Uterus (tissue), 4 donors: ENCODE measurements around the gene TMEM87B. TPM values are rescaled to one million over a fixed set of nuclear protein-coding genes. Genes with fewer than 3 reads are reported as not detected.

ENCODE experiments used
- DNase-seq, 2 donors: peaks; one replicate each; pipeline ENCODE4 v3.0.0-alpha.2; 2019 to 2020
- H3K27ac ChIP-seq, 2 donors: fragments of 200-600 bp; sonication (generic); 1 replicate in 1 of 2; 2 replicates in 1 of 2; pipeline ENCODE4 v1.5.1; 2016 to 2018
- H3K27me3 ChIP-seq, 2 donors: fragments of 200-600 bp; sonication (generic); one replicate each; pipeline ENCODE4 v1.5.1; 2018 to 2019; ENCODE audit warnings: control low read depth in 1 of 2
- H3K36me3 ChIP-seq, 2 donors: fragments of 200-600 bp; sonication (generic); one replicate each; pipeline ENCODE4 v1.5.1; 2019; ENCODE audit warnings: control low read depth in 1 of 2
- H3K4me1 ChIP-seq, 2 donors: fragments of 200-600 bp; sonication (generic); one replicate each; pipeline ENCODE4 v1.5.1; 2018 to 2019; ENCODE audit warnings: control low read depth in 1 of 2
- H3K4me3 ChIP-seq, 2 donors: fragments of 200-600 bp; sonication (generic); 1 replicate in 1 of 2; 2 replicates in 1 of 2; pipeline ENCODE4 v1.5.1; 2018 to 2019; ENCODE audit warnings: mild to moderate bottlenecking in 1 of 2
- H3K9me3 ChIP-seq, 2 donors: fragments of 200-600 bp; sonication (generic); one replicate each; pipeline ENCODE4 v1.5.1; 2019; ENCODE audit warnings: control low read depth in 1 of 2
- CTCF ChIP-seq, 4 experiments: fragments of 200-600 bp in 2 of 4; fragments of 450-650 bp in 2 of 4; sonication (generic) in 2 of 4; IDR thresholded peaks; one replicate each; pipeline ENCODE4 v1.5.1; 2016 to 2019; ENCODE audit warnings: antibody characterized with exemption in 4 of 4, mild to moderate bottlenecking in 2 of 4, moderate library complexity in 1 of 4
- POLR2A ChIP-seq, 2 donors: fragments of 450-650 bp; IDR thresholded peaks; one replicate each; pipeline ENCODE4 v1.6.1; 2016; ENCODE audit warnings: antibody characterized with exemption in 2 of 2, mild to moderate bottlenecking in 1 of 2, moderate library complexity in 1 of 2
- intact Hi-C: fragments of 100-400 bp; cut with DNase I; formaldehyde crosslinking; loops from one replicate; pipeline ENCODE4 v1.15.1; 2023; ENCODE audit warnings: low total_unique reads
- total RNA-seq, 4 donors: library from RNA; depleted of rRNA in 3 of 4; stranded (reverse); fragments of >200 nt in 3 of 4; gene quantifications; one replicate each; pipeline versions ENCODE4 v1.1.0 to v1.2.4, GENCODE V29; 2014 to 2023
- donor health status: DM: yes; HTN: yes; CAD: no.

TMEM87B gene
- total RNA-seq, 4 donors from 2014 or later, result 6.7 to 51.6 (median 27.0) TPM

- Histone ChIP-seq H3K9me3 (no peaks in the 10 kb centered on the region), H3K4me3 (no peak overlapping the region), H3K36me3 (no peaks in the 10 kb centered on the region), H3K4me1 (no peaks in the 10 kb centered on the region), H3K27me3 (no peaks in the 10 kb centered on the region), H3K27ac (no peak overlapping the region)
- TF ChIP-seq CTCF (IDR thresholded peaks at IDR 0.05), result no peak
- no peak for TF ChIP-seq POLR2A (IDR thresholded peaks at IDR 0.05)
- no peak for DNase-seq
- intact Hi-C loops, result no loop called here
Measured at GRCh38 chr2:112073875-112074274, 18.8 kb downstream of the TMEM87B start.

GRCh38 chr2:112074506-112074905, 19.4 kb downstream of the TMEM87B start:
- Histone ChIP-seq H3K27ac (no peak overlapping the region), H3K27me3 (no peaks in the 10 kb centered on the region), H3K4me1 (no peaks in the 10 kb centered on the region), H3K4me3 (no peak overlapping the region), H3K36me3 (no peaks in the 10 kb centered on the region), H3K9me3 (no peaks in the 10 kb centered on the region)
- intact Hi-C loops, result no loop called here
- no peak for DNase-seq
- TF ChIP-seq POLR2A (IDR thresholded peaks at IDR 0.05), result no peak
- no peak for TF ChIP-seq CTCF (IDR thresholded peaks at IDR 0.05)

GRCh38 chr2:112075490-112076260, 20.6 kb downstream of the TMEM87B start:
- Histone ChIP-seq H3K4me3 (no peak overlapping the region), H3K36me3 (no peaks in the 10 kb centered on the region)

GRCh38 chr2:112077814-112078213, 22.7 kb downstream of the TMEM87B start:
- intact Hi-C loops, result no loop called here
- no peaks in the 10 kb centered on the region for H3K4me1 ChIP-seq
- no peaks in the 10 kb centered on the region for H3K9me3 ChIP-seq
- H3K36me3 ChIP-seq, result no peaks in the 10 kb centered on the region
- H3K27me3 ChIP-seq, result no peaks in the 10 kb centered on the region
- H3K4me3 ChIP-seq, result no peak overlapping the region
- no peak for TF ChIP-seq POLR2A (IDR thresholded peaks at IDR 0.05)
- no peak overlapping the region for H3K27ac ChIP-seq
- DNase-seq, result no peak

More at GRCh38 chr2:112075490-112076260, 20.6 kb downstream of the TMEM87B start:
- Histone ChIP-seq H3K27me3 (no peaks in the 10 kb centered on the region), H3K9me3 (no peaks in the 10 kb centered on the region), H3K27ac (no peak overlapping the region), H3K4me1 (no peaks in the 10 kb centered on the region)
- intact Hi-C loops, result no loop called here
- DNase-seq, result no peak
- TF ChIP-seq CTCF (IDR thresholded peaks at IDR 0.05) (no peak), POLR2A (IDR thresholded peaks at IDR 0.05) (no peak)

GRCh38 chr2:112081262-112081661, 26.2 kb downstream of the TMEM87B start:
- no peaks in the 10 kb centered on the region for H3K4me1 ChIP-seq
- H3K27ac ChIP-seq, result no peak overlapping the region
- H3K4me3 ChIP-seq, result no peak overlapping the region
- no peaks in the 10 kb centered on the region for H3K9me3 ChIP-seq
- no peaks in the 10 kb centered on the region for H3K27me3 ChIP-seq
- DNase-seq, result no peak
- intact Hi-C loops, result no loop called here
- no peaks in the 10 kb centered on the region for H3K36me3 ChIP-seq
- no peak for TF ChIP-seq POLR2A (IDR thresholded peaks at IDR 0.05)
- no peak for TF ChIP-seq CTCF (IDR thresholded peaks at IDR 0.05)
